Panc1 (cell line): ENCODE measurements around the gene LRRC3. TPM values are rescaled to one million over a fixed set of nuclear protein-coding genes. Genes with fewer than 3 reads are reported as not detected.
A peak's percentile ranks its signal among the peaks of the same experiment; 100 is the strongest.

ENCODE experiments used
- ATAC-seq: fragments of 200-7000 bp; cut with Tn5 transposase; 2 replicates; pipeline ENCODE4 v1.9.1; 2020; ENCODE audit warnings: mild to moderate bottlenecking, moderate library complexity
- BruUV-seq: library from RNA; stranded (reverse); fragments of 400-500 nt; replicated peaks from 2 replicates; lab custom pipeline; 2021; lab: Mats Ljungman, UMichigan
- CTCF ChIA-PET: fragments of 300-600 bp; sonication (Branson Sonifier 250); formaldehyde crosslinking; loops from one replicate; lab custom pipeline; 2022; ENCODE audit warnings: antibody characterized with exemption; lab: Charles Lee
- POLR2A ChIA-PET: fragments of 300-600 bp; sonication (Branson Sonifier 250); formaldehyde crosslinking; loops from one replicate; lab custom pipeline; 2022; ENCODE audit warnings: antibody characterized with exemption; lab: Charles Lee
- DNase-seq: peaks from one replicate; pipeline ENCODE4 v3.0.0-alpha.2; 2010; ENCODE audit warnings: low read depth, low spot score
- H3K27ac ChIP-seq: 2 replicates; pipeline ENCODE4 v1.5.1; 2011; ENCODE audit warnings: mild to moderate bottlenecking, low read length, inconsistent platforms
- H3K27me3 ChIP-seq: fragments of 200-500 bp; sonication (Bioruptor generic); 2 replicates; pipeline ENCODE4 v1.6.0; 2014; ENCODE audit warnings: low read length, inconsistent platforms; ENCODE audit not compliant: control insufficient read depth, insufficient read depth
- H3K36me3 ChIP-seq: fragments of 200-500 bp; sonication (Bioruptor generic); 2 replicates; pipeline ENCODE4 v1.5.1; 2014; ENCODE audit warnings: inconsistent platforms, mild to moderate bottlenecking, low read length, moderate library complexity; ENCODE audit not compliant: control insufficient read depth, insufficient read depth
- H3K4me1 ChIP-seq: 2 replicates; pipeline ENCODE4 v1.5.1; 2011; ENCODE audit warnings: inconsistent platforms, mild to moderate bottlenecking, low read length, moderate library complexity; ENCODE audit not compliant: control insufficient read depth, insufficient read depth
- H3K4me3 ChIP-seq, 2 experiments: 2 replicates each; pipeline ENCODE4 v1.5.1; 2011 to 2012; ENCODE audit warnings: low read depth in 2 of 2, low read length in 2 of 2, mild to moderate bottlenecking in 2 of 2, inconsistent platforms in 1 of 2, moderate library complexity in 1 of 2
- H3K9me3 ChIP-seq: fragments of 200-500 bp; sonication (Bioruptor generic); 2 replicates; pipeline ENCODE4 v1.5.1; 2014; ENCODE audit warnings: low read depth, mild to moderate bottlenecking, inconsistent platforms, low read length, moderate library complexity; ENCODE audit not compliant: control insufficient read depth, insufficient read depth
- POLR2AphosphoS5 ChIP-seq: IDR thresholded peaks from 2 replicates; pipeline ENCODE4 v1.6.1; 2012; ENCODE audit warnings: mild to moderate bottlenecking, low read depth, low read length, moderate library complexity
- SIN3A ChIP-seq: IDR thresholded peaks from 2 replicates; pipeline ENCODE4 v1.6.1; 2012; ENCODE audit warnings: low read depth, mild to moderate bottlenecking, low read length, moderate library complexity, borderline replicate concordance; ENCODE audit not compliant: insufficient read depth
- TCF7L2 ChIP-seq: IDR thresholded peaks from 2 replicates; pipeline ENCODE4 v1.6.1; 2011; ENCODE audit warnings: mild to moderate bottlenecking, low read depth, low read length, inconsistent platforms
- in situ Hi-C: cut with HindIII; loops from 2 replicates; pipeline ENCODE4 v1.10.0; 2016; ENCODE audit warnings: low sequenced_read_pairs, low pct_unique_long_range_greater_than_20kb
- intact Hi-C: fragments of 100-400 bp; cut with micrococcal nuclease; formaldehyde crosslinking; loops from one replicate; pipeline ENCODE4 v1.10.0; 2022; ENCODE audit not compliant: unreplicated experiment
- total RNA-seq: library from RNA; stranded (reverse); gene quantifications from one replicate; pipeline ENCODE4 v1.2.1, GENCODE V29; 2021; ENCODE audit not compliant: unreplicated experiment
- TF ChIP-seq, protein P1 (sequence below), 2 experiments: IDR thresholded peaks; 2 replicates each; pipeline ENCODE4 v1.6.1; 2011 to 2012; ENCODE audit warnings: low read depth in 2 of 2, control low read depth in 1 of 2, low read length in 1 of 2, mild to moderate bottlenecking in 1 of 2, moderate library complexity in 1 of 2; ENCODE audit not compliant: insufficient read depth in 1 of 2
- TF ChIP-seq, protein P2 (sequence below): fragments of 450-650 bp; IDR thresholded peaks from 2 replicates; pipeline ENCODE4 v1.5.1; 2017; ENCODE audit warnings: mild to moderate bottlenecking

Gene LRRC3
- total RNA-seq, 1 experiment from 2014 or later: 3.3 TPM

DNA sequence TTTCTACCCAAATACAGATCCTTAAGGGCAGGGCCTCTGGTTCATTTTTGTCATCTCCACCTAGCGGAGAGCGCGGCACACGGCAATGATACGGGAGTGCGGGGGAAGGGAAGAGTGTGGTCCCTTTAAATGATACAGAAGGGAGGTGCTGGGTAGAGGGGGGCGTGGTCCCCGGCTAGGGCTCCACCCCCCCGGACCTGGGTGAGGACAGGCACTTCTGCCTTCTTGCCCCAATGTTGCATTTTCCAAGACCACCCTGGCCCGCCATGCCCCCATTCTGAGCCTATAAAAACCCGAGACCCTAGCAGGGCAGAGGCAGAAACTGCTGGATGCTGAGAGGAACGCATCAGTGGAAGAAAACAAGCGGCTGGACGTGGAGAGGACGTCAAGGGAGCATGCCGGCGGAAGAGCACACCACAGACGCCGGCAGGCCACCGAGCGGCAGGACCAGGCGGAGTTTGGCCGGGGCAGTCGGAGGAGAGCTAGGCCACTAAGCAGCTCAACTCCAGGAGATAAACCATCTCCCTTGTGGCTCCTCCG is 30.0 kb downstream of the LRRC3 start:
- ATAC-seq (peak; percentile 94), DNase-seq (peak; percentile 55)
- in situ Hi-C loops (no loop called here), intact Hi-C loops (no loop called here)
- H3K27me3 ChIP-seq: no peaks in the 10 kb centered on the region
- H3K4me1 ChIP-seq: no peaks in the 10 kb centered on the region
- H3K9me3 ChIP-seq: no peaks in the 10 kb centered on the region
- no TSS peak for BruUV-seq
- H3K27ac ChIP-seq: peak overlapping the region; percentile 83
- ChIA-PET POLR2A (no interaction called here), CTCF (interaction anchor here (0.5 to 0.6 kb wide), 2 partner anchors 64 to 256 kb away, joined by 3 read pairs; no protein-coding TSS in a partner anchor)
- peak; percentile 43; the same call in 1 of the 2 replicates for TF ChIP-seq TCF7L2
- TF ChIP-seq, protein P1, sequence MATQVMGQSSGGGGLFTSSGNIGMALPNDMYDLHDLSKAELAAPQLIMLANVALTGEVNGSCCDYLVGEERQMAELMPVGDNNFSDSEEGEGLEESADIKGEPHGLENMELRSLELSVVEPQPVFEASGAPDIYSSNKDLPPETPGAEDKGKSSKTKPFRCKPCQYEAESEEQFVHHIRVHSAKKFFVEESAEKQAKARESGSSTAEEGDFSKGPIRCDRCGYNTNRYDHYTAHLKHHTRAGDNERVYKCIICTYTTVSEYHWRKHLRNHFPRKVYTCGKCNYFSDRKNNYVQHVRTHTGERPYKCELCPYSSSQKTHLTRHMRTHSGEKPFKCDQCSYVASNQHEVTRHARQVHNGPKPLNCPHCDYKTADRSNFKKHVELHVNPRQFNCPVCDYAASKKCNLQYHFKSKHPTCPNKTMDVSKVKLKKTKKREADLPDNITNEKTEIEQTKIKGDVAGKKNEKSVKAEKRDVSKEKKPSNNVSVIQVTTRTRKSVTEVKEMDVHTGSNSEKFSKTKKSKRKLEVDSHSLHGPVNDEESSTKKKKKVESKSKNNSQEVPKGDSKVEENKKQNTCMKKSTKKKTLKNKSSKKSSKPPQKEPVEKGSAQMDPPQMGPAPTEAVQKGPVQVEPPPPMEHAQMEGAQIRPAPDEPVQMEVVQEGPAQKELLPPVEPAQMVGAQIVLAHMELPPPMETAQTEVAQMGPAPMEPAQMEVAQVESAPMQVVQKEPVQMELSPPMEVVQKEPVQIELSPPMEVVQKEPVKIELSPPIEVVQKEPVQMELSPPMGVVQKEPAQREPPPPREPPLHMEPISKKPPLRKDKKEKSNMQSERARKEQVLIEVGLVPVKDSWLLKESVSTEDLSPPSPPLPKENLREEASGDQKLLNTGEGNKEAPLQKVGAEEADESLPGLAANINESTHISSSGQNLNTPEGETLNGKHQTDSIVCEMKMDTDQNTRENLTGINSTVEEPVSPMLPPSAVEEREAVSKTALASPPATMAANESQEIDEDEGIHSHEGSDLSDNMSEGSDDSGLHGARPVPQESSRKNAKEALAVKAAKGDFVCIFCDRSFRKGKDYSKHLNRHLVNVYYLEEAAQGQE (IDR thresholded peaks at IDR 0.05; ENCODE audit: insufficient read depth in 1 of 2, low read depth in 2 of 2, low read length in 1 of 2): no peak; a peak in 1 of 4 replicates
- TF ChIP-seq SIN3A: no peak
- TF ChIP-seq POLR2AphosphoS5: peak; percentile 84
- TF ChIP-seq, protein P2, sequence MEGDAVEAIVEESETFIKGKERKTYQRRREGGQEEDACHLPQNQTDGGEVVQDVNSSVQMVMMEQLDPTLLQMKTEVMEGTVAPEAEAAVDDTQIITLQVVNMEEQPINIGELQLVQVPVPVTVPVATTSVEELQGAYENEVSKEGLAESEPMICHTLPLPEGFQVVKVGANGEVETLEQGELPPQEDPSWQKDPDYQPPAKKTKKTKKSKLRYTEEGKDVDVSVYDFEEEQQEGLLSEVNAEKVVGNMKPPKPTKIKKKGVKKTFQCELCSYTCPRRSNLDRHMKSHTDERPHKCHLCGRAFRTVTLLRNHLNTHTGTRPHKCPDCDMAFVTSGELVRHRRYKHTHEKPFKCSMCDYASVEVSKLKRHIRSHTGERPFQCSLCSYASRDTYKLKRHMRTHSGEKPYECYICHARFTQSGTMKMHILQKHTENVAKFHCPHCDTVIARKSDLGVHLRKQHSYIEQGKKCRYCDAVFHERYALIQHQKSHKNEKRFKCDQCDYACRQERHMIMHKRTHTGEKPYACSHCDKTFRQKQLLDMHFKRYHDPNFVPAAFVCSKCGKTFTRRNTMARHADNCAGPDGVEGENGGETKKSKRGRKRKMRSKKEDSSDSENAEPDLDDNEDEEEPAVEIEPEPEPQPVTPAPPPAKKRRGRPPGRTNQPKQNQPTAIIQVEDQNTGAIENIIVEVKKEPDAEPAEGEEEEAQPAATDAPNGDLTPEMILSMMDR: peak; percentile 74
- H3K4me3 ChIP-seq: peak overlapping the region; percentile 66 to 78
- no peaks in the 10 kb centered on the region for H3K36me3 ChIP-seq

DNA sequence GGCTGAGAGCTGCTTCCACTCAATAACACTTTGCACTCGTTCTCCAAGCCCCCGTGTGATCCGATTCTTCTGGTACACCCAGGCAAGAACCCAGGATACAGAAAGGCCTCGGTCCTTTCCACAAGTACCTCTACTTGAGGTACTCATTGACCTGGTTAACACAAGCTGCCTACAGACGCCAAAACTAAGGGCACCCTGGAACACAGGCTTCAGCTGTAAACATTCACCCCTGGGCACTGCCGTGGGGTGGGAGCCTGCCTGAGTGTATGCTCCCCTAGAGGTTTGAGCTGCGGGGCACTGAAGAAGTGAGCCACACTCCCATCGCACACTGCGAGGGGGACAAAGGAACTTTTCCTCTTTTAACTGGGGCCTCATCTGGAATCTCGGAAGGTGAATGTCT is 30.5 kb downstream of the LRRC3 start:
- Histone ChIP-seq H3K36me3 (no peaks in the 10 kb centered on the region), H3K27ac (peak overlapping the region; percentile 83), H3K9me3 (no peaks in the 10 kb centered on the region), H3K27me3 (no peaks in the 10 kb centered on the region), H3K4me3 (peak overlapping the region; percentile 66 to 78), H3K4me1 (no peaks in the 10 kb centered on the region)
- CTCF ChIA-PET: interaction anchor here (0.5 to 0.6 kb wide), 3 partner anchors 40 to 256 kb away, joined by 3 read pairs; no protein-coding TSS in a partner anchor
- BruUV-seq: TSS peak; percentile 75
- in situ Hi-C loops (no loop called here), intact Hi-C loops (no loop called here)
- DNase-seq (no peak), ATAC-seq (peak; percentile 55)
- no peak for TF ChIP-seq SIN3A
- TF ChIP-seq TCF7L2: peak; percentile 9; the same call in 1 of the 2 replicates
- no peak for TF ChIP-seq POLR2AphosphoS5
- POLR2A ChIA-PET: no interaction called here

DNA sequence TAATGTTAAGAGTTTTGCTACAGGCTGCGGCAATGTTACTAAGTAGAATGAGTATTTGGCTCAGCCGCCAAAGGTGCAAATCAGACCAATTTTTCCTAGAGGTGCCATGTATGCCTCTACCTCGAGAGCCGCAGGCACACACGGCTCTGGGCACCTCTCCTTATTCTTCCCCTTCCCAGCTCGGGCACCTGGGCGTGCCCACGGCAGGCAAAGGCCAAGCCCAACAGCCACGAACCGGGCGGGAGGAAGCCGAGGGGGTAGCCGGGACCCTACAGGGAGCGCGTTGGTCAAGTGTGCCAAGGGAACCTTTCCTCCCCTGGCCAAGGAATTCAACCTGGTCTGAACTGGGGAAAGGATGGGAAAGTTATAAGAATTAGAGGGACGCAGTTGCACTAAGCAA is 31.0 kb downstream of the LRRC3 start:
- in situ Hi-C loops (no loop called here), intact Hi-C loops (no loop called here)
- ATAC-seq (peak; percentile 39; the same call in 1 of the 2 replicates), DNase-seq (no peak)
- no peaks in the 10 kb centered on the region for H3K27me3 ChIP-seq
- H3K9me3 ChIP-seq: no peaks in the 10 kb centered on the region
- H3K36me3 ChIP-seq: no peaks in the 10 kb centered on the region
- POLR2A ChIA-PET: no interaction called here
- no TSS peak for BruUV-seq
- H3K27ac ChIP-seq: peak overlapping the region; percentile 83
- H3K4me3 ChIP-seq: peak overlapping the region; percentile 66 to 78
- TF ChIP-seq TCF7L2 (no peak), POLR2AphosphoS5 (no peak), SIN3A (no peak)
- TF ChIP-seq, protein P2: no peak
- TF ChIP-seq, protein P1 (IDR thresholded peaks at IDR 0.05; ENCODE audit: insufficient read depth in 1 of 2, low read depth in 2 of 2, low read length in 1 of 2): no peak
- H3K4me1 ChIP-seq: no peaks in the 10 kb centered on the region
- CTCF ChIA-PET: interaction anchor here (0.6 kb wide), 1 partner anchor 41 kb away, joined by 3 read pairs; no protein-coding TSS in a partner anchor
